Measurements from ENCODE around the gene NOS1AP.

- TF ChIP-seq, protein P1, sequence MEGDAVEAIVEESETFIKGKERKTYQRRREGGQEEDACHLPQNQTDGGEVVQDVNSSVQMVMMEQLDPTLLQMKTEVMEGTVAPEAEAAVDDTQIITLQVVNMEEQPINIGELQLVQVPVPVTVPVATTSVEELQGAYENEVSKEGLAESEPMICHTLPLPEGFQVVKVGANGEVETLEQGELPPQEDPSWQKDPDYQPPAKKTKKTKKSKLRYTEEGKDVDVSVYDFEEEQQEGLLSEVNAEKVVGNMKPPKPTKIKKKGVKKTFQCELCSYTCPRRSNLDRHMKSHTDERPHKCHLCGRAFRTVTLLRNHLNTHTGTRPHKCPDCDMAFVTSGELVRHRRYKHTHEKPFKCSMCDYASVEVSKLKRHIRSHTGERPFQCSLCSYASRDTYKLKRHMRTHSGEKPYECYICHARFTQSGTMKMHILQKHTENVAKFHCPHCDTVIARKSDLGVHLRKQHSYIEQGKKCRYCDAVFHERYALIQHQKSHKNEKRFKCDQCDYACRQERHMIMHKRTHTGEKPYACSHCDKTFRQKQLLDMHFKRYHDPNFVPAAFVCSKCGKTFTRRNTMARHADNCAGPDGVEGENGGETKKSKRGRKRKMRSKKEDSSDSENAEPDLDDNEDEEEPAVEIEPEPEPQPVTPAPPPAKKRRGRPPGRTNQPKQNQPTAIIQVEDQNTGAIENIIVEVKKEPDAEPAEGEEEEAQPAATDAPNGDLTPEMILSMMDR (conservative IDR thresholded peaks at IDR 0.05; ENCODE audit: low read depth, low read length) = no peak
- TF ChIP-seq EZH2 (IDR thresholded peaks at IDR 0.05; ENCODE audit: low read length, unreplicated experiment) (no peak), EZH2phosphoT487 (IDR thresholded peaks at IDR 0.05; ENCODE audit: borderline replicate concordance, low read length) (no peak)
Observed at GRCh38 chr1:162259894-162260455, 190.5 kb downstream of the NOS1AP start.
